Activated T-helper 9 cell treated with anti-CD3 and anti-CD28 coated beads, Interleukin-2, amount 50 U/mL, for 16 hours (primary cell): ENCODE data around the gene GRK5.
A peak's percentile ranks its signal among the peaks of the same experiment; 100 is the strongest.

ENCODE experiments used
- DNase-seq: peaks from one replicate; pipeline ENCODE4 v3.0.0-alpha.2; 2020; ENCODE audit warnings: low read depth

The GRK5 gene

DNA sequence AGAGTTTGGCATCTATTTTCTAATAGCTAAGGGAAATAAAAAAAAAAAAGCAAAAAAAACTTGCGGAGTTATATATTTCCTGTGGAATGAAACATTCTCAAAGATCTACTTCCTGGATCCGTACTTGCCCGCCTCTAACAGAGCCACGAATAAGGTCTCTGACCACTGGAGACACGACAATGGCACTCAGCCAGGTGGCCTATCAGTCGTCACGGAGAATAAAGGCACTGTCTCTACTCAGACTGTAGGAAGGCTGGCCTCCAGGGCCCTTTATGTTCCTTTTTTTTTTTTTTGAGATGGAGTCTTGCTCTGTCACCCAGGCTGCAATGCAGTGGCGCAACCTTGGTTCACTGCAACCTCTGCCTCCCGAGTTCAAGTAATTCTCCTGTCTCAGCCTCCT, 276.5 kb downstream of the GRK5 start:
- no peak for DNase-seq

DNA sequence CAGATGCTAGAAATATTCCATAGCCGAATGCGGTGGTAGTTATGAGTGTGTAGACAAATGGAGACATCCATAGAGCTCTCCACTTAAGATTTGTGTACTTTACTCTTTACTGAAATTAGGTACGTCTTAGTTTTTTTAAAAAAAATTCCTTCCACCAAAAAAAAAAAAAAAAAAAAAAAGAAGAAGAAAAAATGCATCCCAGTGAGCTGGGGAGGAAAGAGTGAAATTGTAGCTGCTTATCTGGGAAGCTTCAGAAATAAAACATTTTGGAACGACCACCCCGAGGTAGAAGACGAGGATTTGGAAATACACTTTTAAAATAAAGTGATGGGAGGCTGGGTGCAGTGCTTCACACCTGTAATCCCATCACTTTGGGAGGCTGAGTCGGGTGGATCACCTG, 281.3 kb downstream of the GRK5 start:
- DNase-seq, result no peak

DNA sequence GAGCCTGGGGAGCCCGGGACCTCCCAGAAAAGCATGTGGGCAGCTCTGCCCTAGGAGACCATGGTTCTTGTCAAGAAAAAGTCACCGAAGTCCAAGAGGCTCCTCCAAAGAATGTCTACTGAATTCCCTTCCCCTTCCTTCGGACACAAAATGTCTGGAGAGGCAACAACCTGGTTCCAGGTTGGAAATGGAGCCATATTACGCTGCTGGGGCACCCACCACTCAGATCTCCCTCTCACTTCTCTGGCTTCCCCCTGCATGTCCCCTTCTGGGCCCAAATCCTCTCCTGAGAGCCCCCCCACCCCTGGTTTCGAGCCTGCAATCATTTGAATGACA, 282.6 kb downstream of the GRK5 start:
- no peak for DNase-seq

DNA sequence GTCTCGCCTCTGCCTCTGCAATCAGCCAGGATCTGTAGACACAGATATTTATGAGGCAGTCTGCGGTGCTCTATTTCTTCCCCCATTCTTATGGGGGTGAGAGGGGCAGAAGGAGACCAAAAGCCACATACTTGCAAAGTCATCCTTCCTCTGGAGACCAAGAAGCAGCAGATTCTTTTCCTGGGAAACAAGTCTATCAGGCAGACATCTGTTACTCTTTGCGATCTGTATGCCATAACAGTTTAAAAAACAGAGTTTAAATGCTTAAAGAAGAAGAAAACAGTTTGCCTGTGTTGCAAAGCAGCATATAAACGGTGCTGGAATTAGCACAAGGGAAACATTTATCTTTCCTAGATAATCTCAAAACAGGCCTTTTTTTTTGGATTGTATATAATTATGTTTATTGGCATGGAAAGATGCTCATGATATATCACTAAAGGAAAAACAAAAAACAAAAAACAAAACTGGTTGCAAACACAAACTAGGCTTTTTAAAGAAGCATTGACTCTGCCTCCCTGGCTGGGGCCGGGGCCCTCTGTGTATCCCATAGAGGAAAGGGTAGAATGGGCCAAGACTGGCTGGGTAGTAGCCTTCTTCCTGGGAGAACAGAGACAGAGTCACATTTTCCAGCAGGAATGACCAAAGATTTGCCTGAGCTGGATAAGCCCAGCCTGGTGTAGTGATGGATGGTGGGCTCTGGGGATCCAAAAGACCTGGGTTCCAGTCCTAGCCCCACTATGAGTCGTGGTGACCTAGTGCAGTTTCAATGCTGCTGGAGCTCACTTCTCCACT, 284.8 kb downstream of the GRK5 start:
- DNase-seq, result no peak

DNA sequence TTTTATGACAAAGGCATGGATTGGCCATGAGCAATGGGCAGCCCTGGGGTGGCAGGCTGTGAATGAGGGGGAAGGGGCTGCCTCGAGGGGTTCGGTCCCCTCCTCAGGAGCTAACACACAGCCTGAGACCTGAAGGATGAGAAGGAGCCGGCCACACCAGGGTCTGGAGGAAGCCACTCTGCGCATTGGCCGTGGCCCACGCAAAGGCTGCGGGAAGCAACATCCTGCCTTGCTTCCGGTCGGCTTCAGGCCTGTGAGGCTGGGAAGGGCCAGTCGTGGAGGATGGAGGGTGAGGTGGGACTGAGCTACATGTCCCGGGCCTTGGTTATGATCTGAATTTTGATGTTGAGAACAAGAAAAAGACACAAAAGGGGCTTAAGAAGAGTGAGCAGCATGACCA, 285.8 kb downstream of the GRK5 start:
- DNase-seq, result no peak

DNA sequence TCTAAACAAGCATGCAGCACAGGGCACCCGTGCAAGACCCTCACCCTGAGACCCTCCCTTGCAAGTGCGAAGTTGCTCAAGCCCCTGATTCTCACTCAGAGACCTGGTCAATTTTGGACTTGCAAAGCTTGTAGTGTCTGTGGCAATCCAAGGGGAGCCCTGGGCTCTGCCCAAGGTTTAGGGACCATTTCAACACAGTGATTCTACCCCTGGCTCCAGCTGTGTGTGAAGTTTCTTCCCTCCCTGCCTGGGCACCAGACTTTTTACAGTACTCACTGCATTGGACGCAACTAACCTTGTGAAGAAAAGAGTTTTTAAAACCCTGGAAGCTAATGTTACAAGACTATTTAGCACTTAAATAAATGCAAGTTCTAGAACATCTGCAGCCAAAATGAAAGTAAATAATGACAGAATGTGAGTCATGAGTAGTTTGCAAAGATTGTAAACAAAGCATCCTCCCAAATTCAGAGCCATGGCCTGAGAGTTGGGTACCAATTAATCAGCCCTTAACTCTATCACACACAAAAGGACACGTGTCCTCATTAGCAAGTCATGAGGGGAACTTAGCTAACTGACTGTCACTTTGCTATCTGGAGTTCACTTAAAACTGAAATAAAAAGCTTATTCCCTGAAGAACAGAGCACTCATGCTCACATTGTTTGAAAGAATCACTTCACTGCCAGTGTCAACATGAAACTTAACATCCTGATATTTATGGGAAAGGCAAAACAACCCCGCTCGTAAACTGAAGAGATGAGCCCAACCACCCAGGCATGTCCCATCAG, 287.1 kb downstream of the GRK5 start:
- no peak for DNase-seq

DNA sequence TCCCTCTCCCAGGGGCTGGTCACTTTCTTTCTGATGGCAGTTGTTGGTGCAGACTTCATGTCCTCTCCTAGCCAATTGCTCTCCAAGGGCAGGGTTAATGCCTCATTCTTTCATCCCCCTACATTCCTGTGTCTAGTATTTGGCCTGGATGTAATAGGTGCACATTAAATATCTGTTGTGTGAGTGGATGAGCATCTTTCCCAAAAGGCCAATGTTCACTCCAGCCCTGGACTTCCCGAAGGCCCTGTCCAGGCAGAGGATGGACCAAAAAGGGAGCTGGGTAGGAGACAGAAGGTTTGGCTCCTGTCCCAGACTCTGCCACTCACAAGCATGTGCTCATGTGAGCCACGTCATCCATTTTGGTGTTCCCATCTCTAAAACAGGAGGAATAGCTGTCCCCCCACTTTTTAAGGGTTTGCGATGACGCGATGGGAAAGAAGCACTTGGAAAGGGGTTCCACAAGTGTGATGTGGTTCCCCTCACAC, 287.7 kb downstream of the GRK5 start:
- no peak for DNase-seq

DNA sequence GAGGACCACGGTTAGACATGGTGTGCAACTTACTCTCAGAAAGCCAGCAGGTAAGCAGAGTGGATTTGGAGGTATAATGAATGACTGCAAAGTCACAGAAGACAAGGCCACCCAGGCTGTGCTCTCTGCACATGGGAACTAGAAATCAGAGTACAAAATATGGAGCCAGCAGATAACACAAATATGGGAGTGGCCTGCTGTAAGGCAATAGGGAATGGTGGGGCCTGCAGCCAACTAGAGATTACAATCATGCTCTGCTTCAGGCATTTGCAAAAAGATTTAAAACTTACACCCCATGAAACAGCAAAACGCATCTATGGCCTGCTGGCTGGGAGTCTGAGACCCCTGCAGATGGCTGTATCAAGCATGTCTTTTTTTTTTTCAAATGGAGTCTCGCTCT, 288.2 kb downstream of the GRK5 start:
- no peak for DNase-seq

DNA sequence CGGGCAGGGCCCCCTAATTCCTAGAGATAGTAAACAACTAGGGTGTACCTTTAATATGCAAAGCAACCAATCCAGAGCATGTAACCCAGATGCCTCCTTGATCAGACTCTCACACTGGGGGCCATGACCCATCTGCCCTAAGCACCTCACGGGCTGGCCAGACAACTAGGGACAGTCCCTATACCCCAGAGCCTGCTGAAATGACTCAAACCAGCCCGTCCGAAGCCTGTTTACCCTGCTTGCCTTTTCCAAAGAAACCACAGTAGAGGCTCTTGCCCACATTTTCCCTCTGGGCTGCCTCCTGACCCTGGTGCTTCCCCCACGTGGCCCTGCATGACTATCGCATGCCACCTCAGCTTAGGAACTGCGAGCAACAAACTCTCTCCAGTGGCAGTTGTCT, 288.9 kb downstream of the GRK5 start:
- no peak for DNase-seq

DNA sequence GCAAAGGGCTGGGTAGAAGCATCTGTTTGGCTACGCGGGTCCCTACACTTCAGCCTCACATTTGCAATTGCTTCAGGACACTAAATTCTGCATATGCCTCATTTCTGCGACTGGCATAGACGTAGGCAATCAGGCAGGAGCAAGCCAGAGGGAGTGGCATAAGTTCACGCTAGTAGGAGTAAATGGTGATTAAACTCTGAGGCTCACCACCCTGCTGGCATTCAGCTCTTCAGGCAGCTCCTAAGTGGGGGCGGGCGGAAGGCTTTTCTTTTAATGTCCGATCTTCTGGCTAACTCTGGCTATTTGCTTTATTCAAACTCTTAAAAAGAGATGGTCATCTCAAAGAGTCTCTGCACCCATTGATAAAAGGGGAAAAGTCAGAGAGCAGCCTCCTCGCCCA, 289.9 kb downstream of the GRK5 start:
- no peak for DNase-seq

DNA sequence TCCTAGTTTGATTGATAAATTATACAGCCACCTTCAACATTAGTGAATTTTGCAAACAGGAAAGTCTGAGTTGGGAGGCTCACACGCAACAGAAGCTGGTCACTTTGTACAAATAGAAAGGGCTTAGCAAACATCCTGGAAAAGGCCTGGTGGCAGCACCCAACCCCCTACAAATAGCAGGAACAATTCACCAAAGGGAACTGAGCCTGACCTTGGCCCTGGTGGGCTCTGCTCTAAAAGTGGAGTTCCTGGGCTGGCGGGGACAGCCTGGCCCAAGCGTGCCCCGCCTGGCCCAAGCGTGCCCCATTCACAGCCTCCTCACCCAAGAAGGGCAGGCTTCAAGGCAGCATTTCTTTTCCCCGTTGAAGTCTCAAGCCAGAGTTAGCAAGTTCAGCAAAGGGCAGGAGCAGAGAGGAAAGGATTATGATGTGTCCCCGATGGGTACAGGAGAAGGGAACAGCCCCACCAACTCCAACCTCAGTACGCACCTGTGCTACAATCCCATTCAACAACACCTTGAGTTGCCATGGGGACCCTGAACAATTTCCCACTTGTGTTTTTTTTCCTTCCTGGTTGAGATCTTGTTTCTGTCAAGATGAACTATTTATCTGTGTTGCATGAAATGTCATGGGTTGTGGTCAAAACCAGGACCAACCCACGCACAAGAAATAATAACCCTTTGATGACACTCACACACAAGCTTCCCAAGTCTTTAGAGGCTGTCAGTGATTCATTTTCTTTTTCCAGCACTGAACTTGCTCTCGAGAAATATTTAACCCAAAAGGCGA, 291.7 kb downstream of the GRK5 start:
- DNase-seq, result no peak

DNA sequence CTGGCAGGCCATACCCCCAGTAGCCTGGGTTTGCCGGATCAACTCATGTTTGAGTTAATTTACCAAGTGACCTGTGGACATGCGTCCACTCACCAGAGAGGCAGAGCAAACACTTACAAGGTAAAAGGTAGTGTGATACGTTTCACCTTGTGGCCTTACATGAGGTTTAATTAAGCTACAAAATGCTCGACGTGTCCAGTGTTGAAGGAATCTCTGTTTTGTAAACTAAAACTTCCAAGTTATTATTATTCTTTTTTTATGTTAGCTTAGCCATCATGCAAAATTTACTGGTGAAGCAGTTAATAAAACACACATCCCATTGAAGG, 292.3 kb downstream of the GRK5 start:
- no peak for DNase-seq

DNA sequence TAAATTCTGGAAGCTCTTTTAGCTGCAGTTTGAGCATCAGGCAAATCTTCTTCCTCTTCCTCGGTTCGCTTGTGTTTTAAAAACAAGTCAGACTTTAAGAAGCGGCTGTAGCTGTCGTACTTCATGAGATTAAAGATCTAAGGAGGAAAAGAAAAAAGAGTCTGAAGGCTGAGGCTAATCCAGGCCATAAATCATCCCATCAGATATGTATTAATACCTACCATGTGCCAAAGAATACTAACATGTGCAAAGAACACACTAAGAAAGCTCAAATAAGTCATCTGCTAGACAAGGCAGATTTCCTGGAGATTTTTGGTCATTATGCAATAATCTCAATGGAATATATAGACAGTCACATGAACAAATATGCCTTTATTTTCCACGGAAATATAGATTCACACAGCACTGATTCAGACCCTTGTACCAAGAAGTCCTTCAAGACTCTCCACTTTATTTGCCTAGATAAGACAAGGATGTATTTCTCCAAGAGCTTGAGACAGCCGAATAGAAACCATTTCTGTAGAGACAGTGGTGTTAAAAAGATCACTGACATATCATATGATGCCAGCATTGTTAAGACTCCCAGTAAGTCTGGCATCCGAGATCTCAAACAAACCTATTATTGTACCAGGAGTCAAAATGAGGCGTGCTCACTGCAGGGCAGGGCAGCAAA, 292.9 kb downstream of the GRK5 start:
- no peak for DNase-seq

DNA sequence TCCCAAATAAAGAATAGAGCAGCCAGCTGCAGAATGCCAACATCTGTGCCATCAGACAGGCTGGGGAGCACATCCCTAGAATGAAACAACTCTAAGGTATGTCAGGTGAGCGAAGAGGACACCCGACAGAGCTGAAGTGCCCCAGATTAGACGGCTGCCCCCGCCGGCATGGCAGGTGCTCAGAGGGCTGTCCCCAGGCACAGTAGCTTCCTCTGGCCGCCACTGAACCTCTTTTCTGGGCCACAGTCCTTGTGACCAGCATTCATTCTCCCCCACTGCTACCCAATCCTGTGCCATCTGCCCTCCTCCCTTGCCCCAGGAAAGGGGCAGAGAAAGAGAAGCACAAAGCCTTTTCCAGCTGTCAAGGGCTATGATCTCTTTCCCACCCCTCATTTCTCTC, 293.4 kb downstream of the GRK5 start:
- DNase-seq, result no peak

DNA sequence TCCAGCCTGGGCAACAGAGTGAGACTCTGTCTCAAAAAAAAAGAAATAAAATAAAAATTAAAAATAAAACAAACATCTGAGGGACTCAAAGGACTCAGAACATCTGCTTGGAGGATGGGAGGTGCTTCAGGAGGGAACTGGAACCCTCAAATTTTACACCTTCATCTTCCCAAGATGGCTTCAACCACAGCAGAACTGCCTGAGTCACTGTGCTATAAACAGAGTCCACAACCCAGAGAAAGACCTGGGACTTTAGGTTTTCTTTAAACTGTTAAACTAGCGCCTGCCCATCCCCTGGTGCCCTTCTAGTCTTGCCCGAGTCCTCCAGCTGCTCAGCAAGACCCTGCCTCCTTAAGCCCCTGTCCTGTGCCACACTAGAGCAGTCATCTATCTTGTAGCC, 294.3 kb downstream of the GRK5 start:
- DNase-seq, result no peak

DNA sequence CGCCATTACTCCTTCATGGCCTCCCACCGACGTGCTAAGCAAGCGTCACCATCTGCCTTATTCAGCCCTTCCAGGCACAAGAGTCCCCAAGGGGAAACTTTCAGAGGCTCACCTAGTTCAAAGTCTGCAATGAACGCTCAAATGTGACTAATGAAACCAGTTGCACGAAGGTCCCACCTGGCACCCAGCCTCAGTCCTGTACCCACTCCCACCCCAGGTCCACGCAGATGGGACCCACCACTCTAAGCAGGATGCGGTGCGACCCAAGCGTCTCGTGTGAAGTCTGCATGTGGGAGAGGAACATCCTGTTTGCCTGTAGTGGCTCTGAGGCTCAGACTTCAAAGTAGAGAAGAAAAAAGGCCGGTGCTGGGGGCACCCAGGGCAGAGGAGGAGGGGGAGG, 294.8 kb downstream of the GRK5 start:
- DNase-seq, result peak; percentile 53

DNA sequence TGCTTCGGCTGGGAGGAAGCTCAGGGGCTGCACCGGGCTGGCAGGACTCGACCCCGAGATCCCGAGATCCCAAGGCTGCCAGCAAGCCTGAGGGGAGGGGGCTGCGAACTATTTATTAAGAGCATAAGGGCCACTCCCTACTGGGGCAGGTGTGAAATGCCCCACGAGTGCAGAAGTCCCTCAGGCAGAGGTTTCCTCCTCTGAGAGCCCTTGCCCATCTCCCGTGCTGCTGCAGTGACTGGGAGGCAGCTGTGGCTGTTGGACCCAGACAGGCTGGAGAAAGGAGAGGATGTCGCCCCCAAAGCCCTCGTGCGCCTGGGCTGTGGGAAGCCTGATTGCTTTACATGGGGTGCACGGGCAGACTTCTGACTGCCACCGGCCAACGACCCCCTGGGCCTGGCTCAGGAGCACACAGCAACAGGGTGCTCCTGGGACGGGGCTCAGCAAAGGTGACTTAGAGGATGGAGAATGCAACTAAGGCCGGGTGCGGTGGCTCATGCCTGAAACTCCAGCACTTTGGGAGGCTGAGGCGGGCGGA, 295.3 kb downstream of the GRK5 start:
- DNase-seq, result no peak

DNA sequence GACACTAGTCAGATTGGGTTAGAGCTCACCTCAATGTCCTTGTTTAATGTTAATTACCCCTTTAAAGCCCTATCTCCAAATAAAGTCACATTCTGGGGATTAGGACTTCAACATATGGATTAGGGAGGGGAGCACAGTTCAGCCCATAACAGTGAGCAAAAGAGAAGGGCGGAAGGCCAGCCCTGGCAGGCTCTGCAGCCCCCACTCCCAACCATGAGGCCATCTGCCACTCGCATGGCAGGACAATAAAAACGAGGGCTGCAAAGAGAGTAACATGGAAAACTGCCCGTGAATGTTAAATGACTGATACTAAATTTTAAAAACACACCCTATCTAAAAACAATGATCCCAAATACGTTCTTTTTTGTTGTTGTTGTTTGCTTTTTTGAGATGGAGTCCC, 296.4 kb downstream of the GRK5 start:
- DNase-seq, result no peak

DNA sequence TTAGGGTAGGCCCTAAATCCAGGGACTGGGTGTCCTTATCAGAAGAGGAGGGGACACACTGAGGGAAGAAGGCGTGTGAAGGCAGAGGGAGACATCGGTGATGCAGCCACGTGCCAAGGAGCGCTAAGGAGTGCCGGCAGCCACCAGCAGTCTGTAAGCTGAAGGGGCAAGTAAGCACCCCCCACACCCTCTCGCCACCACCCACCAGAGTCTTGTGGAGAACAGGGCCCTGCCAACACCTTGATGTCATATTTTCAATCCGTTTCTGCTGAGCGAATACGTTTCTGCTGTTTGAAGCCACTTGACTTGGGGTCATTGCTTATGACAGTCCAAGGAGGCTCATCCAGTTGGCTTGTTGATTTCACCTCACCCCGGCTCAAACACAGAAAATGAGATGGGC, 297.3 kb downstream of the GRK5 start:
- no peak for DNase-seq

DNA sequence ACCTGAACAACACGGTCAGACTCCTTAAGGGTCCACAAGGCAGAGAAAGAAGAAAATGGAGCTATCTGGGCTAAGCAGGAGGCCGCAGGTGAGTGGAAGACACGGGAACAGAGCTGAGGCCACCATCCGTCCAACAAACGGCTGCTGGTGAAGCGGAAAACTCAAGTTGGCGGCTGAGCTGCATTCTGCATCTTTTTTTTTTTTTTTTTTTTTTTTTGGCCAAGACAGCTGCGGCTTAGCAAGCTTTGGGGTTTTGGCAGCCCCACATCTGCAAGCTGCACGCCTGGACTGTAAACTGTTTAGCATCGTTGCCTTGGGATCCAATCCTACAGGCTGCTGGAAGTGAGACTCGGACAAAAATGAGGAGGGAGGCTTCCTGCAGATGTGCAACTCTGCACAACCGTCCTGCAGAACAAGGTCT, 297.8 kb downstream of the GRK5 start:
- no peak for DNase-seq
